A673 (cell line): ENCODE results near the gene OTOG. TPM values are rescaled to one million over a fixed set of nuclear protein-coding genes. Genes with fewer than 3 reads are reported as not detected.
A peak's percentile ranks its signal among the peaks of the same experiment; 100 is the strongest.

Experiments
- BruUV-seq: library from RNA; stranded (reverse); fragments of 400-500 nt; replicated peaks from 2 replicates; lab custom pipeline; 2021; lab: Mats Ljungman, UMichigan
- CTCF ChIA-PET: fragments of 300-600 bp; sonication (Branson Sonifier 250); formaldehyde crosslinking; loops from one replicate; lab custom pipeline; 2022; ENCODE audit warnings: antibody characterized with exemption; lab: Charles Lee
- POLR2A ChIA-PET: fragments of 300-600 bp; sonication (Branson Sonifier 250); formaldehyde crosslinking; loops from one replicate; lab custom pipeline; 2022; ENCODE audit warnings: antibody characterized with exemption; ENCODE audit not compliant: low non-redundant PET; lab: Charles Lee
- DNase-seq: peaks from one replicate; pipeline ENCODE4 v3.0.0-alpha.2; 2015; ENCODE audit warnings: low spot score
- H3K27ac ChIP-seq: fragments of 200-600 bp; sonication (generic); 2 replicates; pipeline ENCODE4 v1.5.1; 2016; ENCODE audit warnings: mixed run types, low read depth, mild to moderate bottlenecking, mixed read lengths, antibody characterized with exemption, low read length; ENCODE audit not compliant: poor library complexity, severe bottlenecking
- H3K27me3 ChIP-seq: fragments of 200-600 bp; sonication (generic); replicated peaks from 2 replicates; pipeline ENCODE4 v1.6.1; 2017; ENCODE audit warnings: mixed run types, low read depth, mild to moderate bottlenecking, mixed read lengths, antibody characterized with exemption, low read length; ENCODE audit not compliant: insufficient read depth, poor library complexity
- H3K36me3 ChIP-seq: fragments of 200-600 bp; sonication (generic); 2 replicates; pipeline ENCODE4 v1.6.1; 2016; ENCODE audit warnings: mixed run types, mild to moderate bottlenecking, mixed read lengths, antibody characterized with exemption, low read length; ENCODE audit not compliant: insufficient read depth, poor library complexity, severe bottlenecking
- H3K4me1 ChIP-seq: fragments of 200-600 bp; sonication (generic); 2 replicates; pipeline ENCODE4 v1.6.1; 2017; ENCODE audit warnings: mixed run types, mild to moderate bottlenecking, mixed read lengths, antibody characterized with exemption, low read length; ENCODE audit not compliant: insufficient read depth, poor library complexity, severe bottlenecking
- H3K4me3 ChIP-seq: fragments of 200-600 bp; sonication (generic); 2 replicates; pipeline ENCODE4 v1.5.1; 2016; ENCODE audit warnings: low read depth, mixed run types, mild to moderate bottlenecking, mixed read lengths, low read length; ENCODE audit not compliant: poor library complexity, severe bottlenecking
- H3K9me3 ChIP-seq: fragments of 200-600 bp; sonication (generic); 2 replicates; pipeline ENCODE4 v1.6.1; 2016; ENCODE audit warnings: mixed run types, low read depth, mild to moderate bottlenecking, mixed read lengths, antibody characterized with exemption, low read length; ENCODE audit not compliant: poor library complexity, severe bottlenecking
- CTCF ChIP-seq: fragments of 300-800, 200-600 bp; sonication (generic); conservative IDR thresholded peaks from 2 replicates; pipeline ENCODE4 v1.5.1; 2017; ENCODE audit warnings: low read depth, mild to moderate bottlenecking, antibody characterized with exemption, low read length, moderate library complexity, mixed read lengths
- EZH2 ChIP-seq: fragments of 200-600 bp; sonication (generic); IDR thresholded peaks from 2 replicates; pipeline ENCODE4 v1.6.1; 2017; ENCODE audit warnings: borderline replicate concordance, low read depth, mild to moderate bottlenecking, mixed read lengths, antibody characterized with exemption, low read length; ENCODE audit not compliant: poor library complexity, severe bottlenecking
- intact Hi-C: fragments of 100-400 bp; cut with micrococcal nuclease; formaldehyde crosslinking; loops from one replicate; pipeline ENCODE4 v1.10.0; 2022; ENCODE audit not compliant: unreplicated experiment
- total RNA-seq: library from RNA; stranded (reverse); gene quantifications from 2 replicates; pipeline ENCODE4 v1.2.3, GENCODE V29; 2021

Gene OTOG
- total RNA-seq, 1 experiment from 2014 or later, result not detected

- Histone ChIP-seq H3K36me3 (no peaks in the 10 kb centered on the region), H3K4me1 (no peaks in the 10 kb centered on the region), H3K27ac (no peak overlapping the region), H3K27me3 (no peaks in the 10 kb centered on the region), H3K4me3 (no peak overlapping the region), H3K9me3 (no peaks in the 10 kb centered on the region)
- intact Hi-C loops, result no loop called here
- POLR2A ChIA-PET, result no interaction called here
- CTCF ChIA-PET, result interaction anchor here (0.6 to 1.3 kb wide), 3 partner anchors 132 to 379 kb away, joined by 4 to 7 read pairs (median 5); no protein-coding TSS in a partner anchor
- no peak for TF ChIP-seq CTCF
- TF ChIP-seq EZH2, result no peak
- no peak for DNase-seq
- no TSS peak for BruUV-seq
Observed at GRCh38 chr11:17600316-17601255, 53.5 kb downstream of the OTOG start.

GRCh38 chr11:17601256-17601671 lies 54.2 kb downstream of the OTOG start:
- POLR2A ChIA-PET, result no interaction called here
- no peak for DNase-seq
- no peaks in the 10 kb centered on the region for H3K36me3 ChIP-seq
- CTCF ChIA-PET, result interaction anchor here (0.6 to 1.3 kb wide), 2 partner anchors 133 to 378 kb away, joined by 4 to 5 read pairs; no protein-coding TSS in a partner anchor
- no TSS peak for BruUV-seq
- TF ChIP-seq EZH2 (no peak), CTCF (0 out of 2 replicates have a peak, but pooled peaks have one; percentile 15)
- H3K9me3 ChIP-seq, result no peaks in the 10 kb centered on the region
- no peak overlapping the region for H3K4me3 ChIP-seq
- no peaks in the 10 kb centered on the region for H3K27me3 ChIP-seq
- intact Hi-C loops, result no loop called here
- no peak overlapping the region for H3K27ac ChIP-seq
- no peaks in the 10 kb centered on the region for H3K4me1 ChIP-seq

DNA sequence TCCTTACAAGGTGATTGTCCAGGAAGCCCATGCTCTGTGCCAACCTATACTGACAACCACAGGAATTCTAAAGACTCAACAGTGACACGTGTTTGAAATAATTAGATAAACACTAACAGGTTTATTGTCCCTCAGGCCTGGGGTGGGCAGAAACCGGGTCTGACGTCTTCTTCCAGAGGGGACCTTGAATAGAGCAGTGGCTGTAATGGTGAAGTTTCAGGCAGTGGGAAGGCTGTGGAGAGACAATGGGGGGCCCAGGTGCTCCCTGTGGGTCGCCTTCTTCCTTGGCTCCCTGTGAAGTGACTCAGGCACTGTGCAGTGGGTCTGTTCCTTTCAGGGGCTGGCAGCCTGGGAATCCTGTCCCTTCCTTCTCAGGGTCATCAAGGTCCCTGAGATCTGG lies 54.6 kb downstream of the OTOG start:
- TF ChIP-seq EZH2 (no peak), CTCF (no peak)
- Histone ChIP-seq H3K9me3 (no peaks in the 10 kb centered on the region), H3K36me3 (no peaks in the 10 kb centered on the region), H3K27me3 (no peaks in the 10 kb centered on the region), H3K4me1 (no peaks in the 10 kb centered on the region), H3K4me3 (no peak overlapping the region), H3K27ac (no peak overlapping the region)
- ChIA-PET CTCF (interaction anchor here (1.3 kb wide), 1 partner anchor 377 kb away, joined by 4 read pairs; no protein-coding TSS in a partner anchor), POLR2A (no interaction called here)
- intact Hi-C loops, result no loop called here
- BruUV-seq, result no TSS peak
- no peak for DNase-seq
